OCI-LY3 (cell line): ENCODE measurements around the gene APOA4.
A peak's percentile ranks its signal among the peaks of the same experiment; 100 is the strongest.

Source experiments
- H2AFZ ChIP-seq: fragments of 200-600, 300-600 bp; shearing (Covaris generic); 2 replicates; pipeline ENCODE4 v1.6.0; 2014; ENCODE audit warnings: antibody characterized with exemption, low read depth, low read length
- H3K27ac ChIP-seq: fragments of 200-600, 300-600 bp; sonication (generic); 2 replicates; pipeline ENCODE4 v1.5.1; 2014; ENCODE audit warnings: mild to moderate bottlenecking, low read length, moderate library complexity, mixed read lengths
- H3K27me3 ChIP-seq: fragments of 200-600, 300-600 bp; sonication (generic); 2 replicates; pipeline ENCODE4 v1.6.1; 2014; ENCODE audit warnings: low read depth, low read length, mixed read lengths
- H3K36me3 ChIP-seq: fragments of 200-600, 300-600 bp; sonication (generic); replicated peaks from 2 replicates; pipeline ENCODE3; 2014; ENCODE audit warnings: low read depth, low read length, mixed read lengths
- H3K4me1 ChIP-seq: fragments of 300-600, 200-600 bp; sonication (generic); 2 replicates; pipeline ENCODE4 v1.6.1; 2014; ENCODE audit warnings: low read length, mixed read lengths
- H3K4me2 ChIP-seq: fragments of 200-600, 300-600 bp; sonication (generic); 2 replicates; pipeline ENCODE4 v1.6.1; 2014; ENCODE audit warnings: low read length, mixed read lengths
- H3K4me3 ChIP-seq: fragments of 300-600, 200-600 bp; sonication (generic); 2 replicates; pipeline ENCODE4 v1.5.1; 2014; ENCODE audit warnings: antibody characterized with exemption, mild to moderate bottlenecking, low read length, moderate library complexity
- H3K79me2 ChIP-seq: fragments of 300-600, 200-600 bp; shearing (Covaris generic); 2 replicates; pipeline ENCODE4 v1.6.1; 2014; ENCODE audit warnings: mild to moderate bottlenecking, low read length, mixed read lengths
- H3K9ac ChIP-seq: fragments of 300-600, 200-600 bp; shearing (Covaris generic); 2 replicates; pipeline ENCODE4 v1.6.0; 2014; ENCODE audit warnings: mild to moderate bottlenecking, low read length, moderate library complexity
- H3K9me3 ChIP-seq: fragments of 200-600, 300-600 bp; shearing (Covaris generic); 2 replicates; pipeline ENCODE4 v1.6.1; 2014; ENCODE audit warnings: low read length, mixed read lengths; ENCODE audit not compliant: insufficient read depth
- H4K20me1 ChIP-seq: fragments of 200-600, 300-600 bp; sonication (generic); 2 replicates; pipeline ENCODE4 v1.6.1; 2016; ENCODE audit warnings: low read length, mixed read lengths; ENCODE audit not compliant: insufficient read depth
- EZH2phosphoT487 ChIP-seq: fragments of 200-600 bp; shearing (Covaris generic); IDR thresholded peaks from 2 replicates; pipeline ENCODE4 v1.6.1; 2018; ENCODE audit warnings: antibody characterized with exemption, mixed run types, low read depth
- TF ChIP-seq, protein P1 (sequence below): fragments of 200-600, 300-600 bp; sonication (generic); IDR thresholded peaks from 2 replicates; pipeline ENCODE4 v1.5.1; 2014; ENCODE audit warnings: antibody characterized with exemption, low read length, low read depth

APOA4 gene

DNA sequence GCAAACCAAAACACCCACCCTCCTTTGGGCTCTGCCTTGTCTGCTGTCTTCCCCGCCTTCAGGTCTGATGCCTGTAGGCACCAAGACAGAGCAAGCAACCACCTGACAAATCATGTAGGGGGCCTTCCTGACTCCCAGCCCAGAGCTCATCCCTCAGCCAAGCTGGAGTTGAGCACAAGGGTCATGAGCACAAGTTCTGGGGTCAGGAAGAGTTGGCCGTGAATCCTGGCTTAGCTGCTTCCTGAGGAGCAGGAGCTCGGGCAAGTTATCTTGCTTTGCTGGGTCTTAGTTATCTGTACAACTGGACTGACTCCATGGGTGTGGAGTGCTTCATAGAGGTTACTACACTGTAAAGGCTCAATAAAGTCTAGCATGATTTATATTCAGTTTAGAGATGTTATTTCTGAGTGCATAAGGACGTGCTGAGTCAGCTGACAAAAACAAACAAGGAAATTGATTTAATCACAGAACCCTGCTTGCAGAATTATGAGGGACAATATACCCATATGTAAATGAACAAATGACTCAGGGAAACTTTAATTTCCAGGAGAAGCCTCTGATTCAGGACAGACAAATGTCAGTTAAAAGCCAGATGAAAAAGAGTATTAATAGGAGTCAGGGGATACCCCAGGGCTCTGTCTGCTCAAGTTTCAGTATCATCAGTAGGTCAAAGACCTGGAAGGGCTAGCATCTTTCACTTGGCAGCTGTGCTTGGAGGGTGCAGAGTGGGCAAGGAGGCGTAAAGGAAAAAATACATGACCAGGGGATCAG is 29.3 kb upstream of the APOA4 start:
- Histone ChIP-seq H3K4me3 (no peak overlapping the region), H3K27me3 (no peaks in the 10 kb centered on the region), H4K20me1 (no peaks in the 10 kb centered on the region), H3K27ac (no peak overlapping the region), H3K79me2 (no peaks in the 10 kb centered on the region), H3K36me3 (peaks cover 11% of the 10 kb centered on the region), H3K9me3 (no peaks in the 10 kb centered on the region), H3K4me2 (peak overlapping the region; percentile 21; the same call in 1 of the 2 replicates), H3K9ac (no peak overlapping the region), H2AFZ (no peak overlapping the region), H3K4me1 (peaks cover 22% of the 10 kb centered on the region)
- TF ChIP-seq EZH2phosphoT487, result no peak
- TF ChIP-seq, protein P1, sequence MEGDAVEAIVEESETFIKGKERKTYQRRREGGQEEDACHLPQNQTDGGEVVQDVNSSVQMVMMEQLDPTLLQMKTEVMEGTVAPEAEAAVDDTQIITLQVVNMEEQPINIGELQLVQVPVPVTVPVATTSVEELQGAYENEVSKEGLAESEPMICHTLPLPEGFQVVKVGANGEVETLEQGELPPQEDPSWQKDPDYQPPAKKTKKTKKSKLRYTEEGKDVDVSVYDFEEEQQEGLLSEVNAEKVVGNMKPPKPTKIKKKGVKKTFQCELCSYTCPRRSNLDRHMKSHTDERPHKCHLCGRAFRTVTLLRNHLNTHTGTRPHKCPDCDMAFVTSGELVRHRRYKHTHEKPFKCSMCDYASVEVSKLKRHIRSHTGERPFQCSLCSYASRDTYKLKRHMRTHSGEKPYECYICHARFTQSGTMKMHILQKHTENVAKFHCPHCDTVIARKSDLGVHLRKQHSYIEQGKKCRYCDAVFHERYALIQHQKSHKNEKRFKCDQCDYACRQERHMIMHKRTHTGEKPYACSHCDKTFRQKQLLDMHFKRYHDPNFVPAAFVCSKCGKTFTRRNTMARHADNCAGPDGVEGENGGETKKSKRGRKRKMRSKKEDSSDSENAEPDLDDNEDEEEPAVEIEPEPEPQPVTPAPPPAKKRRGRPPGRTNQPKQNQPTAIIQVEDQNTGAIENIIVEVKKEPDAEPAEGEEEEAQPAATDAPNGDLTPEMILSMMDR, result no peak

DNA sequence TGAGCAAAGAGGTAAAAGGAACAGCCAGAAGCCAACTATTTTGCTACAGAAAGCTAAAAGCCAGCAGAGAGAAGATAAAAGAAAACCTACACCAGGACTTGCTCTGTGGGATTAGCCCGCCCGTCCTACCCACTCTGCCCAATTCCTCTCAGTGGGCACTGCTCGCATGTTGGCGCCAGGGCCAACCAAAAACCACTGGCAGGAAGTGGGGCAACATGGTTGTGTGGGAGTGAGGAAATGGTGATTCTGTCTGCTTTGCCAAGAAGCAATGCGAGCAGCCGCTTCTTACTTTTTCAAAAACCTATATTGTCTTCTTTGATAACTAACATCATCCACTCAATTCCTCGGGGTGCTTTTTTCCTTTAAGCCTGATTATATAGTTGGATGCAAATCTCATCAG is 28.5 kb upstream of the APOA4 start:
- Histone ChIP-seq H3K9ac (no peak overlapping the region), H3K4me2 (no peak overlapping the region)

DNA sequence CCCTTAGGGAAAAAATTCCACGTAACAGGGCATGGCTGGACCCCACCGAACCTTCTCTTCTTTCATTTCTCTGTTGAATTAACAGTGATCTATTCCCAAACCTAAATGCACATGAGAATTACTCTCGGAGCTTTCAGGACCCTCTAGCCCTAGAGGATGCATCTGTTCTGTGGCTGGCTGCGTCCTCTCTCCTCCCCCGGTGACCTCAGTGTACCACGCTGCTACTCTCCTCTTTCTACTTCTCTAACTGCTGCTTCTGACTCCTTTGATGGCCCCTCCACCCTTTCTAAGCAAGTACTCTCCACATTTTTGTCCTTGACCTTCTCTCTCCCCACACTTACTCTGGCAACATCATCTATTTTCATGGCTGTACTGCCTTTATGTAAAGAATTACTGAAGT is 26.4 kb upstream of the APOA4 start:
- H3K4me1 ChIP-seq, result peaks cover 22% of the 10 kb centered on the region
- H3K79me2 ChIP-seq, result no peaks in the 10 kb centered on the region
- H4K20me1 ChIP-seq, result no peaks in the 10 kb centered on the region
- no peak overlapping the region for H3K27ac ChIP-seq
- TF ChIP-seq, protein P1, result no peak
- TF ChIP-seq EZH2phosphoT487, result no peak
- H2AFZ ChIP-seq, result no peak overlapping the region
- H3K9ac ChIP-seq, result no peak overlapping the region
- H3K36me3 ChIP-seq, result peaks cover 15% of the 10 kb centered on the region
- H3K4me2 ChIP-seq, result no peak overlapping the region
- H3K9me3 ChIP-seq, result no peaks in the 10 kb centered on the region
- no peak overlapping the region for H3K4me3 ChIP-seq
- no peaks in the 10 kb centered on the region for H3K27me3 ChIP-seq

More for the DNA sequence above, 28.5 kb upstream of the APOA4 start:
- Histone ChIP-seq H3K27me3 (no peaks in the 10 kb centered on the region), H4K20me1 (no peaks in the 10 kb centered on the region), H3K9me3 (no peaks in the 10 kb centered on the region), H3K4me3 (no peak overlapping the region), H3K36me3 (peaks cover 12% of the 10 kb centered on the region), H3K4me1 (peaks cover 22% of the 10 kb centered on the region), H2AFZ (no peak overlapping the region), H3K79me2 (no peaks in the 10 kb centered on the region), H3K27ac (no peak overlapping the region)
- TF ChIP-seq EZH2phosphoT487, result no peak
- TF ChIP-seq, protein P1, result no peak

DNA sequence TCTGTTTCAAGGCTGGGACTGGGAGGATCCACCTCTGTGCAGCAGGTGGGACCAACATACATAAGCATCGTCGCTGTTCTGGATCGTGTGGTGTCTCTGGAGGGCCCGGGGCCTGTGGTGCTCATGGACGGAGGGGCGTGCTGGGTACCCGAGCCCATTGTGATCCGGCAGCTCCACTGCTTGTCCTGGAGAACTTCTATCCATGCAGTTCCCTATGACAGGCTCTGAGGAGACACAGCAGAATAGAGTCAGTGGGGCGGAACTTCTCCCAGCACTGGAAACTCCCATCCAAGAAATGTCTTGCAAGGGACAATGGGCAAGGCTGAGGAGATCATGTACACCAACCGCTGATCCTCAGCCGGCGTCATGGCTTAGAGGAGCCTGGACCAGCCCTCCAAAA is 26.0 kb upstream of the APOA4 start:
- TF ChIP-seq, protein P1, result no peak
- TF ChIP-seq EZH2phosphoT487, result no peak
- Histone ChIP-seq H3K9ac (no peak overlapping the region), H2AFZ (no peak overlapping the region), H3K27me3 (no peaks in the 10 kb centered on the region), H3K4me1 (peaks cover 18% of the 10 kb centered on the region), H3K4me3 (no peak overlapping the region), H3K36me3 (peaks cover 11% of the 10 kb centered on the region), H3K9me3 (no peaks in the 10 kb centered on the region), H3K27ac (no peak overlapping the region), H3K79me2 (no peaks in the 10 kb centered on the region), H3K4me2 (no peak overlapping the region), H4K20me1 (no peaks in the 10 kb centered on the region)
